ENCODE data around the gene TSHZ2. TPM values are rescaled to one million over a fixed set of nuclear protein-coding genes. Genes with fewer than 3 reads are reported as not detected.

Gene TSHZ2
- total RNA-seq, 1 experiment from 2014 or later, result 2.3 TPM

- ChIA-PET CTCF (interaction anchor here (0.6 to 2.8 kb wide), 4 partner anchors 22 to 910 kb away, joined by 3 to 18 read pairs (median 4); no protein-coding TSS in a partner anchor), POLR2A (interaction anchor here (0.7 kb wide), 1 partner anchor 1308 kb away, joined by 3 read pairs; no protein-coding TSS in a partner anchor)
- no peak for DNase-seq (ENCODE audit: unreplicated experiment)
- no peak for TF ChIP-seq CTCF (IDR thresholded peaks at IDR 0.05; ENCODE audit: unreplicated experiment)
- no peaks in the 10 kb centered on the region for H3K9me3 Mint-ChIP-seq (ENCODE audit: unreplicated experiment)
- H3K27me3 Mint-ChIP-seq (ENCODE audit: insufficient read depth, unreplicated experiment), result no peaks in the 10 kb centered on the region
- H3K4me1 Mint-ChIP-seq (ENCODE audit: insufficient read depth, unreplicated experiment), result peaks cover 11% of the 10 kb centered on the region
- intact Hi-C loops (cut with micrococcal nuclease), result no loop called here
- no peak overlapping the region for H3K27ac Mint-ChIP-seq (ENCODE audit: low read depth, unreplicated experiment)
- BruUV-seq (replicated peaks), result no TSS peak
- no peak overlapping the region for H3K4me3 Mint-ChIP-seq (ENCODE audit: unreplicated experiment)
- no peaks in the 10 kb centered on the region for H3K36me3 Mint-ChIP-seq (ENCODE audit: insufficient read depth, unreplicated experiment)
Measured at GRCh38 chr20:53222416-53222815, 250.3 kb downstream of the TSHZ2 start.

- Mint-ChIP-seq H3K9me3 (ENCODE audit: unreplicated experiment) (no peaks in the 10 kb centered on the region), H3K27ac (ENCODE audit: low read depth, unreplicated experiment) (no peak overlapping the region), H3K27me3 (ENCODE audit: insufficient read depth, unreplicated experiment) (no peaks in the 10 kb centered on the region), H3K4me3 (ENCODE audit: unreplicated experiment) (no peak overlapping the region), H3K36me3 (ENCODE audit: insufficient read depth, unreplicated experiment) (no peaks in the 10 kb centered on the region), H3K4me1 (ENCODE audit: insufficient read depth, unreplicated experiment) (peaks cover 11% of the 10 kb centered on the region)
- no peak for DNase-seq (ENCODE audit: unreplicated experiment)
- POLR2A ChIA-PET, result interaction anchor here (0.5 to 0.7 kb wide), 2 partner anchors 1307 to 1367 kb away, joined by 3 read pairs; no protein-coding TSS in a partner anchor
- no peak for TF ChIP-seq CTCF (IDR thresholded peaks at IDR 0.05; ENCODE audit: unreplicated experiment)
- intact Hi-C loops (cut with micrococcal nuclease), result no loop called here
- CTCF ChIA-PET, result interaction anchor here (0.6 to 2.8 kb wide), 2 partner anchors 287 to 911 kb away, joined by 3 to 18 read pairs; no protein-coding TSS in a partner anchor
- BruUV-seq (replicated peaks), result no TSS peak
Measured at GRCh38 chr20:53222932-53223331, 250.8 kb downstream of the TSHZ2 start.

GRCh38 chr20:53223626-53224172 is 251.5 kb downstream of the TSHZ2 start:
- POLR2A ChIA-PET, result no interaction called here
- no peak for DNase-seq (ENCODE audit: unreplicated experiment)

More at GRCh38 chr20:53223626-53224172, 251.5 kb downstream of the TSHZ2 start:
- no peaks in the 10 kb centered on the region for H3K9me3 Mint-ChIP-seq (ENCODE audit: unreplicated experiment)
- intact Hi-C loops (cut with micrococcal nuclease), result loop anchor here (1.0 kb wide), 1 partner anchor 376 kb away; no protein-coding TSS in a partner anchor
- BruUV-seq (replicated peaks), result no TSS peak
- H3K4me3 Mint-ChIP-seq (ENCODE audit: unreplicated experiment), result no peak overlapping the region
- H3K27ac Mint-ChIP-seq (ENCODE audit: low read depth, unreplicated experiment), result no peak overlapping the region
- CTCF ChIA-PET, result interaction anchor here (0.8 to 2.8 kb wide), 3 partner anchors 25 to 912 kb away, joined by 4 to 18 read pairs (median 4); no protein-coding TSS in a partner anchor
- no peak for TF ChIP-seq CTCF (IDR thresholded peaks at IDR 0.05; ENCODE audit: unreplicated experiment)
- H3K27me3 Mint-ChIP-seq (ENCODE audit: insufficient read depth, unreplicated experiment), result no peaks in the 10 kb centered on the region
- peaks cover 11% of the 10 kb centered on the region for H3K4me1 Mint-ChIP-seq (ENCODE audit: insufficient read depth, unreplicated experiment)
- no peaks in the 10 kb centered on the region for H3K36me3 Mint-ChIP-seq (ENCODE audit: insufficient read depth, unreplicated experiment)
